H1 (cell line): ENCODE data around the gene MACF1. TPM values are rescaled to one million over a fixed set of nuclear protein-coding genes. Genes with fewer than 3 reads are reported as not detected.
A peak's percentile ranks its signal among the peaks of the same experiment; 100 is the strongest.
"Not testable (repeated sequence)": the region's sequence is repeated elsewhere in the genome, so short reads cannot be mapped to it uniquely, and the experiment has no call there.

Source experiments
- CTCF ChIA-PET: fragments of 300-600 bp; sonication (Branson Sonifier 250); formaldehyde crosslinking; loops from one replicate; lab custom pipeline; 2021; ENCODE audit not compliant: partially characterized antibody; lab: Charles Lee
- POLR2A ChIA-PET: fragments of 300-600 bp; sonication (Branson Sonifier 250); formaldehyde crosslinking; loops from one replicate; lab custom pipeline; 2021; ENCODE audit warnings: inconsistent platforms; ENCODE audit not compliant: partially characterized antibody; lab: Charles Lee
- DNase-seq, 2 experiments: peaks; one replicate each; pipeline versions ENCODE4 v3.0.0 to v3.0.0-alpha.2; 2010 to 2022; ENCODE audit warnings: low spot score in 2 of 2, low read depth in 1 of 2, mixed read lengths in 1 of 2
- FAIRE-seq: peaks from 2 replicates; lab custom pipeline; 2011; peaks lifted over from hg19 to GRCh38; lab: Jason Lieb, UNC
- H2AFZ ChIP-seq: 2 replicates; pipeline ENCODE4 v1.8.1; 2012; ENCODE audit warnings: low read length, inconsistent platforms
- H2AK5ac ChIP-seq: 2 replicates; pipeline ENCODE4 v1.6.1; 2013; ENCODE audit warnings: low read depth, low read length
- H2BK120ac ChIP-seq: replicated peaks from 2 replicates; pipeline ENCODE3; 2013; ENCODE audit warnings: low read depth, low read length, inconsistent platforms
- H2BK12ac ChIP-seq: 2 replicates; pipeline ENCODE4 v1.6.1; 2013; ENCODE audit warnings: low read depth, low read length
- H2BK15ac ChIP-seq: 2 replicates; pipeline ENCODE4 v1.6.1; 2013; ENCODE audit warnings: low read length
- H2BK20ac ChIP-seq: 2 replicates; pipeline ENCODE4 v1.6.1; 2013; ENCODE audit warnings: low read length
- H2BK5ac ChIP-seq: 2 replicates; pipeline ENCODE4 v1.6.1; 2013; ENCODE audit warnings: low read depth, low read length
- H3K14ac ChIP-seq: 2 replicates; pipeline ENCODE4 v1.6.1; 2013; ENCODE audit warnings: inconsistent platforms; ENCODE audit not compliant: insufficient read length
- H3K18ac ChIP-seq: 2 replicates; pipeline ENCODE4 v1.6.1; 2013; ENCODE audit warnings: low read length; ENCODE audit errors: extremely low read depth
- H3K23ac ChIP-seq: 2 replicates; pipeline ENCODE4 v1.6.1; 2013; ENCODE audit warnings: inconsistent platforms; ENCODE audit not compliant: insufficient read length
- H3K23me2 ChIP-seq: 2 replicates; pipeline ENCODE4 v1.6.1; 2013; ENCODE audit warnings: low read depth, low read length
- H3K27ac ChIP-seq: 2 replicates; pipeline ENCODE4 v1.6.1; 2011; ENCODE audit warnings: low read depth, low read length, inconsistent platforms
- H3K27me3 ChIP-seq, 4 experiments: replicated peaks in 1 of 4; 1 replicate in 1 of 4; 2 replicates in 3 of 4; pipeline versions ENCODE4 v1.6.1 to v1.8.1; 2011 to 2013; ENCODE audit warnings: low read length in 3 of 4, mild to moderate bottlenecking in 3 of 4, inconsistent platforms in 2 of 4, mixed read lengths in 2 of 4, moderate library complexity in 1 of 4; ENCODE audit not compliant: control insufficient read depth in 3 of 4, insufficient read depth in 3 of 4; ENCODE audit errors: extremely low read depth in 1 of 4
- H3K36me3 ChIP-seq, 4 experiments: 2 replicates each; pipeline versions ENCODE4 v1.6.1 to v1.8.1; 2011 to 2013; ENCODE audit warnings: mild to moderate bottlenecking in 4 of 4, low read length in 3 of 4, moderate library complexity in 2 of 4, control low read depth in 1 of 4, inconsistent platforms in 1 of 4; ENCODE audit not compliant: insufficient read depth in 4 of 4, control insufficient read depth in 2 of 4
- H3K4ac ChIP-seq: replicated peaks from 2 replicates; pipeline ENCODE3; 2013; ENCODE audit warnings: low read length, low read depth, mixed read lengths, inconsistent platforms; ENCODE audit not compliant: insufficient read length
- H3K4me1 ChIP-seq, 4 experiments: replicated peaks in 1 of 4; 1 replicate in 1 of 4; 2 replicates in 3 of 4; pipeline versions ENCODE4 v1.6.1 to v1.8.1; 2011 to 2013; ENCODE audit warnings: low read length in 3 of 4, inconsistent platforms in 2 of 4, mixed read lengths in 1 of 4; ENCODE audit not compliant: insufficient read depth in 4 of 4, control insufficient read depth in 3 of 4
- H3K4me2 ChIP-seq, 2 experiments: 2 replicates each; pipeline versions ENCODE4 v1.6.1 to v1.8.1; 2011 to 2013; ENCODE audit warnings: low read depth in 2 of 2, low read length in 2 of 2, control low read depth in 1 of 2, inconsistent platforms in 1 of 2, mild to moderate bottlenecking in 1 of 2; ENCODE audit not compliant: insufficient read depth in 1 of 2
- H3K4me3 ChIP-seq, 4 experiments: fragments of 200-600, 300-600 bp in 1 of 4; sonication (generic), shearing (Covaris generic), sonication (Bioruptor Twin) in 1 of 4; 2 replicates each; pipeline versions ENCODE4 v1.5.1 to v1.8.1; 2011 to 2016; ENCODE audit warnings: low read length in 4 of 4, low read depth in 3 of 4, control low read depth in 2 of 4, inconsistent platforms in 2 of 4, mild to moderate bottlenecking in 2 of 4, mixed read lengths in 1 of 4, moderate library complexity in 1 of 4; ENCODE audit not compliant: insufficient read depth in 2 of 4; ENCODE audit errors: extremely low read depth in 1 of 4
- H3K56ac ChIP-seq: replicated peaks from 2 replicates; pipeline ENCODE3; 2013; ENCODE audit warnings: low read depth, mild to moderate bottlenecking, mixed read lengths, low read length, inconsistent platforms; ENCODE audit not compliant: insufficient read length
- H3K79me1 ChIP-seq: 2 replicates; pipeline ENCODE4 v1.6.1; 2013; ENCODE audit warnings: low read depth, low read length, control low read depth
- H3K79me2 ChIP-seq, 2 experiments: 2 replicates each; pipeline versions ENCODE4 v1.6.1 to v1.8.1; 2012 to 2013; ENCODE audit warnings: low read length in 2 of 2, mild to moderate bottlenecking in 2 of 2, inconsistent platforms in 1 of 2; ENCODE audit not compliant: insufficient read depth in 2 of 2, control insufficient read depth in 1 of 2
- H3K9ac ChIP-seq, 4 experiments: replicated peaks in 1 of 4; 1 replicate in 1 of 4; 2 replicates in 3 of 4; pipeline versions ENCODE4 v1.6.1 to v1.8.1; 2011 to 2013; ENCODE audit warnings: low read depth in 3 of 4, low read length in 3 of 4, control low read depth in 2 of 4, mild to moderate bottlenecking in 2 of 4, moderate library complexity in 2 of 4, inconsistent platforms in 1 of 4; ENCODE audit errors: extremely low read depth in 1 of 4
- H3K9me3 ChIP-seq, 2 experiments: 2 replicates each; pipeline versions ENCODE4 v1.6.1 to v1.8.1; 2012 to 2013; ENCODE audit warnings: mild to moderate bottlenecking in 2 of 2, moderate library complexity in 2 of 2, control low read depth in 1 of 2, inconsistent platforms in 1 of 2, low read depth in 1 of 2, low read length in 1 of 2, mixed read lengths in 1 of 2; ENCODE audit not compliant: insufficient read depth in 2 of 2
- H4K20me1 ChIP-seq, 2 experiments: replicated peaks in 1 of 2; 2 replicates each; pipeline versions ENCODE3 to v1.8.1; 2011 to 2013; ENCODE audit warnings: inconsistent platforms in 2 of 2, low read length in 2 of 2, mild to moderate bottlenecking in 1 of 2; ENCODE audit not compliant: insufficient read depth in 2 of 2, control insufficient read depth in 1 of 2
- H4K5ac ChIP-seq: 2 replicates; pipeline ENCODE4 v1.6.1; 2013; ENCODE audit warnings: low read length, low read depth, mixed read lengths, inconsistent platforms; ENCODE audit not compliant: insufficient read length
- H4K8ac ChIP-seq: 2 replicates; pipeline ENCODE4 v1.8.0; 2013; ENCODE audit warnings: mild to moderate bottlenecking, moderate library complexity, low read length, inconsistent platforms; ENCODE audit not compliant: insufficient read depth; ENCODE audit errors: extremely low read depth
- H4K91ac ChIP-seq: replicated peaks from 2 replicates; pipeline ENCODE3; 2013; ENCODE audit warnings: low read length, mixed read lengths, inconsistent platforms; ENCODE audit not compliant: insufficient read length
- WGBS, 2 experiments: shearing (Covaris generic) in 1 of 2; methylation state at CpG; one replicate each; pipeline versions ENCODE4 v1.1.6 to v1.1.7; 2013 to 2015; ENCODE audit warnings: low lambda C conversion rate in 2 of 2, mixed read lengths in 2 of 2, inconsistent platforms in 1 of 2, low coverage in 1 of 2, missing lambda C conversion rate in 1 of 2; ENCODE audit not compliant: insufficient replicate concordance in 2 of 2, insufficient coverage in 1 of 2, insufficient read length in 1 of 2; ENCODE audit errors: extremely low coverage in 1 of 2, missing lambda C conversion rate in 1 of 2; 5-methylcytosine and 5-hydroxymethylcytosine counted together
- polyA plus RNA-seq, 7 experiments: library from polyadenylated mRNA; depleted of rRNA in 3 of 7; stranded (reverse) in 5 of 7; unstranded in 2 of 7; fragments of >200 nt in 5 of 7; fragments of 200-250 nt in 2 of 7; gene quantifications; 1 replicate in 5 of 7; 2 replicates in 1 of 7; 4 replicates in 1 of 7; pipeline versions ENCODE4 v1.2.1 to v1.2.3, GENCODE V29; 2011 to 2013; ENCODE audit warnings: missing spikeins in 2 of 7, mixed read lengths in 2 of 7
- total RNA-seq: library from RNA; stranded (reverse); fragmentation: NEBNext Ultra II Directional; extraction: Animal tissue kit (Norgen Biotek cat#: 25700); gene quantifications from 2 replicates; pipeline ENCODE4 v1.2.1, GENCODE V29; 2021

Gene MACF1
- total and polyA plus RNA-seq, 2 of the 8 experiments (the other 6 are each of a cell fraction or from before 2014, with no cell fraction given): 59.8 to 285 TPM

- H2BK5ac ChIP-seq, H3K23me2 ChIP-seq, H4K91ac ChIP-seq, H3K56ac ChIP-seq, H2BK15ac ChIP-seq, H3K9me3 ChIP-seq, H2AFZ ChIP-seq, H3K27me3 ChIP-seq, H3K18ac ChIP-seq, H2AK5ac ChIP-seq, H3K4me3 ChIP-seq, H3K36me3 ChIP-seq, H2BK120ac ChIP-seq, H3K27ac ChIP-seq, H3K14ac ChIP-seq, H2BK12ac ChIP-seq, FAIRE-seq, H4K5ac ChIP-seq, POLR2A ChIA-PET, H4K8ac ChIP-seq, H3K4me2 ChIP-seq, H3K4ac ChIP-seq, H3K9ac ChIP-seq, H3K23ac ChIP-seq, H2BK20ac ChIP-seq: not testable (repeated sequence)
- WGBS, 2 experiments: 93% methylated on average over 12 of the region's 12 CpGs; no CpG with 5 or more reads in 1 of the 2 experiments
- peaks cover 8 to 19% (median 10%) of the 10 kb centered on the region in 4 experiments; a peak in 6 of 7 replicates for H3K4me1 ChIP-seq
- H4K20me1 ChIP-seq: peaks cover 6 to 11% of the 10 kb centered on the region in 2 experiments
- peaks cover 14% of the 10 kb centered on the region for H3K79me1 ChIP-seq
- peaks cover 11 to 86% of the 10 kb centered on the region in 2 experiments for H3K79me2 ChIP-seq
- CTCF ChIA-PET: interaction anchor here (1.3 to 5.4 kb wide), 5 partner anchors 12 to 81 kb away, joined by 3 to 29 read pairs (median 6); no protein-coding TSS in a partner anchor
- peak in 1 of 2 experiments; percentile 32 for DNase-seq
These were observed 3.9 kb downstream of the MACF1 start for GRCh38 chr1:39208360-39208759.
